WTC11 (cell line): ENCODE measurements around the gene TRIM22. TPM values are rescaled to one million over a fixed set of nuclear protein-coding genes. Genes with fewer than 3 reads are reported as not detected.
"Not testable (repeated sequence)": the region's sequence is repeated elsewhere in the genome, so short reads cannot be mapped to it uniquely, and the experiment has no call there.

Experiments
- ATAC-seq: fragments of 200-7000 bp; cut with Tn5 transposase; 2 replicates; pipeline ENCODE4 v1.10.0; 2021; ENCODE audit warnings: mild to moderate bottlenecking, moderate library complexity
- CTCF ChIA-PET: fragments of 300-600 bp; sonication (Branson Sonifier 250); formaldehyde crosslinking; loops from one replicate; lab custom pipeline; 2021; ENCODE audit warnings: antibody characterized with exemption; lab: Charles Lee
- POLR2A ChIA-PET: fragments of 350-600 bp; sonication (Branson Sonifier 250); formaldehyde crosslinking; loops from one replicate; lab custom pipeline; 2021; ENCODE audit warnings: antibody characterized with exemption; lab: Charles Lee
- DNase-seq: peaks from one replicate; pipeline ENCODE4 v3.0.0; 2021; ENCODE audit warnings: low spot score
- H3K27ac Mint-ChIP-seq: 2 replicates; pipeline ENCODE4 v1.8.0; 2021; ENCODE audit warnings: mixed read lengths
- H3K27me3 Mint-ChIP-seq: 2 replicates; pipeline ENCODE4 v1.8.0; 2021; ENCODE audit warnings: low read depth, mild to moderate bottlenecking, moderate library complexity, mixed read lengths
- H3K36me3 Mint-ChIP-seq: 2 replicates; pipeline ENCODE4 v1.8.0; 2021; ENCODE audit warnings: mixed read lengths
- H3K4me1 Mint-ChIP-seq: 2 replicates; pipeline ENCODE4 v1.8.0; 2022; ENCODE audit warnings: mixed read lengths
- H3K4me3 Mint-ChIP-seq: 2 replicates; pipeline ENCODE4 v1.8.0; 2021; ENCODE audit warnings: mild to moderate bottlenecking, moderate library complexity, mixed read lengths
- H3K9me3 Mint-ChIP-seq: 2 replicates; pipeline ENCODE4 v1.8.0; 2021; ENCODE audit warnings: mixed read lengths
- AR ChIP-seq: fragments of 250-450 bp; sonication (Bioruptor Pico); IDR thresholded peaks from 2 replicates; pipeline ENCODE4 v1.9.0; 2021; ENCODE audit warnings: mild to moderate bottlenecking
- CBFB ChIP-seq: sonication (generic); formaldehyde crosslinking; IDR thresholded peaks from 2 replicates; pipeline ENCODE4 v1.8.1; 2022; ENCODE audit warnings: mild to moderate bottlenecking, low read depth, missing genetic modification reagents
- ETV6 ChIP-seq: sonication (generic); formaldehyde crosslinking; IDR thresholded peaks from 2 replicates; pipeline ENCODE4 v1.8.1; 2022; ENCODE audit warnings: mild to moderate bottlenecking, missing genetic modification reagents
- HMGXB4 ChIP-seq: sonication (generic); formaldehyde crosslinking; IDR thresholded peaks from 2 replicates; pipeline ENCODE4 v1.8.1; 2023; ENCODE audit warnings: mild to moderate bottlenecking, moderate library complexity, missing genetic modification reagents
- KAT7 ChIP-seq: sonication (generic); formaldehyde crosslinking; IDR thresholded peaks from 2 replicates; pipeline ENCODE4 v1.8.1; 2023; ENCODE audit warnings: missing genetic modification reagents, mild to moderate bottlenecking, borderline replicate concordance
- MAX ChIP-seq: sonication (generic); formaldehyde crosslinking; IDR thresholded peaks from 2 replicates; pipeline ENCODE4 v1.8.0; 2022; ENCODE audit warnings: mild to moderate bottlenecking, missing genetic modification reagents
- MYBL2 ChIP-seq: sonication (generic); formaldehyde crosslinking; IDR thresholded peaks from 2 replicates; pipeline ENCODE4 v1.8.1; 2023; ENCODE audit warnings: mild to moderate bottlenecking, moderate library complexity, missing genetic modification reagents
- NFYB ChIP-seq: sonication (generic); formaldehyde crosslinking; conservative IDR thresholded peaks from 2 replicates; pipeline ENCODE4 v1.8.0; 2022; ENCODE audit warnings: low read depth, missing genetic modification reagents
- SOX15 ChIP-seq: fragments of 250-450 bp; sonication (Bioruptor Pico); IDR thresholded peaks from 2 replicates; pipeline ENCODE4 v1.9.0; 2021; ENCODE audit warnings: mild to moderate bottlenecking
- STAT6 ChIP-seq: sonication (generic); formaldehyde crosslinking; conservative IDR thresholded peaks from 2 replicates; pipeline ENCODE4 v1.8.1; 2023; ENCODE audit warnings: mild to moderate bottlenecking, low read depth, missing genetic modification reagents, moderate library complexity
- ZMAT4 ChIP-seq: fragments of 250-450 bp; sonication (Bioruptor Pico); IDR thresholded peaks from 2 replicates; pipeline ENCODE4 v1.9.0; 2021; ENCODE audit warnings: mild to moderate bottlenecking
- ZNF121 ChIP-seq: sonication (generic); formaldehyde crosslinking; IDR thresholded peaks from 2 replicates; pipeline ENCODE4 v1.8.0; 2023; ENCODE audit warnings: missing genetic modification reagents
- ZNF281 ChIP-seq: sonication (generic); formaldehyde crosslinking; IDR thresholded peaks from 2 replicates; pipeline ENCODE4 v1.8.0; 2023; ENCODE audit warnings: mild to moderate bottlenecking, missing genetic modification reagents
- ZSCAN18 ChIP-seq: fragments of 250-450 bp; sonication (Bioruptor Pico); IDR thresholded peaks from 2 replicates; pipeline ENCODE4 v2.1.2; 2022; ENCODE audit warnings: mild to moderate bottlenecking, moderate library complexity
- total RNA-seq: library from RNA; stranded (reverse); gene quantifications from 3 replicates; pipeline ENCODE4 v1.2.3, GENCODE V29; 2021

The TRIM22 gene
- total RNA-seq, 1 experiment from 2014 or later, result 78.9 TPM

GRCh38 chr11:5679811-5680210 lies 9.8 kb upstream of the TRIM22 start:
- H3K27me3 Mint-ChIP-seq, result no peaks in the 10 kb centered on the region
- H3K4me1 Mint-ChIP-seq, result peaks cover 20% of the 10 kb centered on the region
- TF ChIP-seq AR (CRISPR knock-in tag) (no peak), SOX15 (CRISPR knock-in tag) (no peak), MAX (CRISPR knock-in tag) (no peak), ZMAT4 (CRISPR knock-in tag) (no peak), MYBL2 (CRISPR knock-in tag) (no peak), ETV6 (no peak)
- DNase-seq, result no peak
- POLR2A ChIA-PET, result no interaction called here
- ATAC-seq, result no peak
- no peak overlapping the region for H3K27ac Mint-ChIP-seq
- no peak overlapping the region for H3K4me3 Mint-ChIP-seq
- H3K9me3 Mint-ChIP-seq, result peaks cover 20% of the 10 kb centered on the region
- peaks cover 60% of the 10 kb centered on the region for H3K36me3 Mint-ChIP-seq
- CTCF ChIA-PET, result no interaction called here

- Mint-ChIP-seq H3K36me3 (peaks cover 34% of the 10 kb centered on the region), H3K4me1 (peaks cover 28% of the 10 kb centered on the region), H3K9me3 (peaks cover 18% of the 10 kb centered on the region)
- H3K27ac Mint-ChIP-seq, ATAC-seq, CTCF ChIA-PET, DNase-seq, POLR2A ChIA-PET, H3K27me3 Mint-ChIP-seq, H3K4me3 Mint-ChIP-seq: not testable (repeated sequence)
These were observed 6.6 kb upstream of the TRIM22 start for GRCh38 chr11:5682890-5683441.

- not testable (repeated sequence) for H3K27me3 Mint-ChIP-seq
- TF ChIP-seq NFYB (CRISPR knock-in tag), result peak; percentile 56
- TF ChIP-seq, all 79 proteins: peak for 1; not testable (repeated sequence) for 78
- ATAC-seq, POLR2A ChIA-PET, DNase-seq: not testable (repeated sequence)
- peak overlapping the region; percentile 83; the same call in 1 of the 2 replicates for H3K27ac Mint-ChIP-seq
- H3K4me1 Mint-ChIP-seq, result peaks cover 31% of the 10 kb centered on the region
- H3K4me3 Mint-ChIP-seq, result peak overlapping the region; percentile 83
- peaks cover 21% of the 10 kb centered on the region for H3K9me3 Mint-ChIP-seq
- H3K36me3 Mint-ChIP-seq, result peaks cover 28% of the 10 kb centered on the region
- CTCF ChIA-PET, result interaction anchor here (1.9 to 2.5 kb wide), 2 partner anchors 124 to 126 kb away, joined by 5 to 10 read pairs; no protein-coding TSS in a partner anchor
These were observed 6.0 kb upstream of the TRIM22 start for GRCh38 chr11:5683620-5684019.

- peaks cover 36% of the 10 kb centered on the region for H3K4me1 Mint-ChIP-seq
- peak overlapping the region; percentile 99 for H3K27ac Mint-ChIP-seq
- peaks cover 23% of the 10 kb centered on the region for H3K36me3 Mint-ChIP-seq
- peaks cover 21% of the 10 kb centered on the region for H3K9me3 Mint-ChIP-seq
- H3K4me3 Mint-ChIP-seq, result peak overlapping the region; percentile 83
- CTCF ChIA-PET, result interaction anchor here (0.6 to 2.5 kb wide), 10 partner anchors 10 to 679 kb away, joined by 3 to 10 read pairs (median 4); no protein-coding TSS in a partner anchor
- no peaks in the 10 kb centered on the region for H3K27me3 Mint-ChIP-seq
- POLR2A ChIA-PET, result no interaction called here
- DNase-seq (no peak), ATAC-seq (no peak)
- TF ChIP-seq HMGXB4, result no peak
- no peak for TF ChIP-seq STAT6
- TF ChIP-seq KAT7 (CRISPR knock-in tag), result no peak
- no peak for TF ChIP-seq ZSCAN18 (CRISPR knock-in tag)
- TF ChIP-seq ZNF121, result no peak
- TF ChIP-seq CBFB (CRISPR knock-in tag), result no peak
- TF ChIP-seq ZNF281 (CRISPR knock-in tag), result no peak
These were observed 5.4 kb upstream of the TRIM22 start for GRCh38 chr11:5684036-5684645.
